HG02970 (cell line): Measurements from ENCODE around the gene TMEM38B.
"Not testable (repeated sequence)": the region's sequence is repeated elsewhere in the genome, so short reads cannot be mapped to it uniquely, and the experiment has no call there.

ENCODE experiments used
- ATAC-seq: cut with Tn5 transposase; IDR thresholded peaks from one replicate; pipeline ENCODE4 v1.9.1; 2021; ENCODE audit warnings: mild to moderate bottlenecking, moderate library complexity, moderate number of reproducible peaks; ENCODE audit not compliant: unreplicated experiment, low FRiP score

Gene TMEM38B

GRCh38 chr9:105713260-105714019 is 19.1 kb downstream of the TMEM38B start:
- no peak for ATAC-seq

DNA sequence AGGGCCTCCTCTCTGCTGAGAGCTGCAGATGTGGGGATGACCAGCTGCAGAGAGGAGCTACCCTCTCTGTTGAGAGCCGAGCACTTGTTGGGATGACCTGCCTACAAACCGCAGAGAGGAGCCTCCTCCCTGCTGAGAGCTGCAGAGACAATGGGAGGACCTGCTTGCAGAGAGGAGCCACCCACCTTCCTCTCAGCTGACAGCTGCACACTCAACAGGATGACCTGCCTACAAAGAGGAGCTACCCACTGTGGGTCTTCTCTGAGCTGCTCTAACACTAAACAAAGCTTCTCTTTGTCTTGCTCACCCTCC is 19.6 kb downstream of the TMEM38B start:
- ATAC-seq: no peak

GRCh38 chr9:105716146-105716545 is 21.8 kb downstream of the TMEM38B start:
- no peak for ATAC-seq

DNA sequence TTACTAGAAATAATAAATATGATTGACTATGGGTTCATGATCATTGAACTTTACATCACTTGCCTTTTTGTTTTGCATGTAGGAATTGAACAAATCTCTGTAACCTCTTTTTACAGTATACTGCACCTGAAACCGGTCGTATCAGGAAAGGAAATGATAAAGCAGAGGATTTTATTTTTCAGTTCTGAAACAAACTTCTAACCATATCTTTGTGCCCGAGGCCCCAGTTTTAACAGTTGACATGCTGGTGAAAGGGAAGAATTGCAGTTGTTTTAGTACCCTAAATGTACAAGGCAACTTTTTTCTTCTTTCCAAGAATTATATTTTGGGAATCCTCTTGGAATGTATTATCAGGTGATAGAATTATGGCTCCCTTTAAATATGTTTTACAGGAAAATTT is 27.8 kb downstream of the TMEM38B start:
- no peak for ATAC-seq

- no peak for ATAC-seq
These were observed 31.0 kb downstream of the TMEM38B start for GRCh38 chr9:105725370-105725769.

DNA sequence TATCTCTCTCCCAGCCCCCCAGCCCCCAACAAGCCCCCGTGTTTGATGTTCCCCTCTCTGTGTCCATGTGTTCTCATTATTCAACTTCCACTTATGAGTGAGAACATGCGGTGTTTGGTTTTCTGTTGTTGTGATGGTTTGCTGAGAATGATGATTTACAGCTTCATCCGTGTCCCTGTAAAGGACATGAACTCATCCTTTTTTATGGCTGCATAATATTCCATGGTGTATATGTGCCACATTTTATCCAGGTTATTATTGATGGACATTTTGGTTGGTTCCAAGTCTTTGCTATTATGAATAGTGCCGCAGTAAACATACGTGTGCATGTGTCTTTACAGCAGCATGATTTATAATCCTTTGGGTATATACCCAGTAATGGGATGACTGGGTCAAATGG is 33.9 kb downstream of the TMEM38B start:
- ATAC-seq: not testable (repeated sequence)

DNA sequence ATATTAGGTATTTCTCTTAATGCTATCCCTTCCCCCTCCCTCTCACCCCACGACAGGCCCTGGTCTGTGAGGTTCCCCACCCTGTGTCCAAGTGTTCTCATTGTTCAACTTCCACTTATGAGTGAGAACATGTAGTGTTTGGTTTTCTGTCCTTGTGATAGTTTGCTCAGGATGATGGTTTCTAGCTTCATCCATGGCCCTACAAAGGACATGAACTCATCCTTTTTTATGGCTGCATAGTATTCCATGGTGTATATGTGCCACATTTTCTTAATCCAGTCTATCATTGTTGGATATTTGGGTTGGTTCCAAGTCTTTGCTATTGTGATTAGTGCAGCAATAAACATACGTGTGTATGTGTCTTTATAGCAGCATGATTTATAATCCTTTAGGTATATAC is 37.1 kb downstream of the TMEM38B start:
- not testable (repeated sequence) for ATAC-seq

DNA sequence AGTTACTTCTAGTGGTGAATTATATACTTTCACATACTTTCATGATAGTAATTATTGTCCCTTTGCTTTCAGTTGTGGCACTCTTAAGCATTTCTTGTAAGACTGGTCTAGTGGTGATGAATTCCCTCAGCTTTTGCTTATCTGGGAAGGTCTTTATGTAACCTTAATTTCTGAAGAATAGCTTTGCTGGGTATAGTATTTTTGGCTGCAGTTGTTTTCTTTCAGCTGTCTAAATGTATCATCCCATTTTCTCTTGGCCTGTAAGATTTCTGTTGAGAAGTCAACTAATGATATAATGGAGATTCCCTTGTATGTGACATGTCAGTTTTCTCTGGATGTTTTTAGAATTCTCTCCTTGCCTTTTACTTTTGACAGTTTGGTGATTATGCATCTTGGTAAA is 41.0 kb downstream of the TMEM38B start:
- ATAC-seq: no peak

DNA sequence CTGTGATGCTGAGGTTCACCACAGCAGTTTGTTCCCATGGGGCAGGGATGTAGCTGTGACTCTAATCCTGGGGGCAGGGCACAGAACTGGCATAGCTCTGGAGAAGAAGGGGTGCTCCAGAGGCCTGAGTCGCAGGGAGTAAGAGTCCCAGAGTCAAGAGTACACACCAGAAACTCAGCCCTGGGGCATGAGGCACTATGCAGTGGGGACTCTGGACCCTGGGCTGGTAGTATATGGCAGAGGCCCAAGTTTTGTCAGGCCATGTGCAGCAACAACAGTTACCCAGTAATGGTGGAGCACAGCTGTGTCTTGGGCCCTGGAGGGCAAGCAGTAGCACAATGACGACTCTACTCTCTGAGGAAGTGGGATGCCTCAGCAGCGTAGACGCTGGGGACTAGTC is 42.9 kb downstream of the TMEM38B start:
- no peak for ATAC-seq

DNA sequence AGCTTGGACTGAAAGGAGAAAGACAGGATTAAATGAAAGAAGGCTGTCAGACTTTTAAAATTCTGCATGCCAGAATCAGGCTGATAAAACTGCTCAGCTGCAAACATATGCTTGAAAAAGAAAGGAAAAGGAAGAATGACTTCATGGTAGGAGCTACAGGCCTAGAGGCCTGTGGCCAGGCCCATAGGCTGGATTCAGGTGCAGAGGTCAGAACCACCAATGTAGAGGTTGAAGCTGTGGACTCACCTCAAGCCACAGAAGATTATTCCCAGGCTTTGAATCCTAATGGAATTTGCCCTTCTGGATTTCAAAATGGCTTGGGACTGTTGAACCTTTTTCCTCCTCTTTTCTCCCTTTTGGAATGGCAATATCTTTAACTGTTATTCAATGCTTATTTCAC is 47.7 kb downstream of the TMEM38B start:
- no peak for ATAC-seq

DNA sequence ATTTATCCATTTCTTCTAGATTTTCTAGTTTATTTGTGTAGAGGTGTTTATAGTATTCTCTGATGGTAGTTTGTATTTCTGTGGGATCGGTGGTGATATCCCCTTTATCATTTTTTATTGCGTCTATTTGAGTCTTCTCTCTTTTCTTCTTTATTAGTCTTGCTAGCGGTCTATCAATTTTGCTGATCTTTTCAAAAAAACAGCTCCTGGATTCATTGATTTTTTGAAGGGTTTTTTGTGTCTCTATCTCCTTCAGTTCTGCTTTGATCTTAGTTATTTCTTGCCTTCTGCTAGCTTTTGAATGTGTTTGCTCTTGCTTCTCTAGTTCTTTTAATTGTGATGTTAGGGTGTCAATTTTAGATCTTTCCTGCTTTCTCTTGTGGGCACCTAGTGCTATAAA is 53.0 kb downstream of the TMEM38B start:
- ATAC-seq: not testable (repeated sequence)

- ATAC-seq: no peak
These were observed 57.4 kb downstream of the TMEM38B start for GRCh38 chr9:105751761-105752160.

GRCh38 chr9:105757496-105758251 is 63.3 kb downstream of the TMEM38B start:
- no peak for ATAC-seq

GRCh38 chr9:105760053-105760452 is 65.7 kb downstream of the TMEM38B start:
- ATAC-seq: no peak

DNA sequence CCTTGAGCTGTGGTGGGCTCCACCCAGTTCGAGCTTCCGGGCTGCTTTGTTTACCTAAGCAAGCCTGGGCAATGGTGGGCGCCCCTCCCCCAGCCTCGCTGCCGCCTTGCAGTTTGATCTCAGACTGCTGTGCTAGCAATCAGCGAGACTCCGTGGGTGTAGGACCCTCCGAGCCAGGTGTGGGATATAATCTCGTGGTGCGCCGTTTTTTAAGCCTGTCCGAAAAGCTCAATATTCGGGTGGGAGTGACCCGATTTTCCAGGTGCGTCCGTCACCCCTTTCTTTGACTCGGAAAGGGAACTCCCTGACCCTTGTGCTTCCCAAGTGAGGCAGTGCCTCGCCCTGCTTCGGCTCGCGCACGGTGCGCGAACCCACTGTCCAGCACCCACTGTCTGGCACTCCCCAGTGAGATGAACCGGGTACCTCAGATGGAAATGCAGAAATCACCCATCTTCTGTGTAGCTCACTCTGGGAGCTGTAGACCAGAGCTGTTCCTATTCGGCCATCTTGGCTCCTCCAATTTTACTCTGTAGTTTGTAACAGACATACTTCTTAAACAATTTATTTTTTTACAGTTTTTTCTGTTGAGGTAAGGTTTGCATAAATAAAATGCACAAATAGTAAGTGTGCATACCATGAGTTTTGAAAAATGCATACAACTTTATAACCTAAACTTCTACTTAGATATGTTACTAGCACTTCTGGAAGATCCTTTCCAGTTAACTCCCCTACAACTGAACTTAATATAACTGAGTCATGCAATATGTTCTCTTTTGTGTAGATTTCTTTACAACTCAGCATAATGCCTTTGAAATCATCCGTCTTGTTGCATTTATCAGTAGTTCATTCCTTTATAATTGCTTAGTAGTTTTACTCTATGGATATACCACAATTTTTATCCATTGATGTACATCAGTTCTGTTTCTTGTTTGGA is 88.5 kb downstream of the TMEM38B start:
- ATAC-seq: not testable (repeated sequence)

DNA sequence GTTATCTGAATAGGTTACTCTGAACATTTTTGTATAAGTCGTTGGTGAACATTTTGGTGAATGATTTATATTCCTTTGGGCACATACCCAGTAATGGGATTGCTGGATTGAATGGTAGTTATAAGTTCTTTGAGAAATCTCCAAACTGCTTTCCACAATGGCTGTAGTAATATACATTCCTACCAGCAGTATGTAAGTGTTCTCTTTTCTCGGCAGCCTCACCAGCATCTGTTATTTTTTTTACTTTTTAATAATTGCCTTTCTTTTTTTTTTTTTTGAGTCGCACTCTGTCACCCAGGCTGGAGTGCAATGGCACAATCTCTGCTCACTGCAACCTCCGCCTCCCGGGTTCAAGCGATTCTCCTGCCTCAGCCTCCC is 89.1 kb downstream of the TMEM38B start:
- not testable (repeated sequence) for ATAC-seq

DNA sequence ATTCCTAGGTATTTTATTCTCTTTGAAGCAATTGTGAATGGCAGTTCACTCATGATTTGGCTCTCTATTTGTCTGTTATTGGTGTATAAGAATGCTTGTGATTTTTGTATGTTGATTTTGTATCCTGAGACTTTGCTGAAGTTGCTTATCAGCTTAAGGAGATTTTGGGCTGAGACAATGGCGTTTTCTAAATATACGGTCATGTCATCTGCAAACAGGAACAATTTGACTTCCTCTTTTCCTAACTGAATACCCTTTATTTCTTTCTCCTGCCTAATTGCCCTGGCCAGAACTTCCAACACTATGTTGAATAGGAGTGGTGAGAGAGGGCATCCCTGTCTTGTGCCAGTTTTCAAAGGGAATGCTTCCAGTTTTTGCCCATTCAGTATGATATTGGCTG is 92.5 kb downstream of the TMEM38B start:
- not testable (repeated sequence) for ATAC-seq

DNA sequence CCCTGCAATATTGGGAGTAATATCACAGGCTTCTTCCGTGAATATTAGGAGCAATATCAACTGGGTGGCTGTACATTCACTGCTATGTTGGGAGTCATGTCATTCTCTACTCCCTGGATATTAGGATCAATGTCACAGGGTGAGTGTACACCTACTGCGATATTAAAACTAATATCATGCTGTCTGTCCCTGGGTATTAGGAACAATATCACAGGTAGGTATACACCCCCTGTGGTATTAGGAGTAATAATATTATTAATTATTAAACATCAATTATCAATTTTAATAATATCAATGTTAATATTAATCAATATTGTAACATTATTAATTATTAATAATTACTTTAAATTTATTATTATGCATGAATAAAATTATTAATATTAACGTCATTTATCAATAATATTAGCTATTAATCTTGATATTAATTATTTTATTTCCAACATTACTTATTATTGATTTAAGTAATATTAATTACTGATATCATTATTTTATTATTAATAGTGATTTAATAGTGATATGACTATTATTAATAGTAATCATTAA is 121.9 kb downstream of the TMEM38B start:
- ATAC-seq: no peak

GRCh38 chr9:105816981-105817380 is 122.6 kb downstream of the TMEM38B start:
- ATAC-seq: no peak

- ATAC-seq: no peak
These were observed 124.6 kb downstream of the TMEM38B start for GRCh38 chr9:105818903-105819302.

GRCh38 chr9:105822814-105823213 is 128.5 kb downstream of the TMEM38B start:
- ATAC-seq: no peak
